ENCODE data around the gene SLC41A1. TPM values are rescaled to one million over a fixed set of nuclear protein-coding genes. Genes with fewer than 3 reads are reported as not detected.

Gene SLC41A1
- total RNA-seq, 4 donors from 2014 or later = 10.3 to 23.2 (median 15.6) TPM

GRCh38 chr1:205797168-205797567 is 15.8 kb downstream of the SLC41A1 start:
- TF ChIP-seq, protein P1, sequence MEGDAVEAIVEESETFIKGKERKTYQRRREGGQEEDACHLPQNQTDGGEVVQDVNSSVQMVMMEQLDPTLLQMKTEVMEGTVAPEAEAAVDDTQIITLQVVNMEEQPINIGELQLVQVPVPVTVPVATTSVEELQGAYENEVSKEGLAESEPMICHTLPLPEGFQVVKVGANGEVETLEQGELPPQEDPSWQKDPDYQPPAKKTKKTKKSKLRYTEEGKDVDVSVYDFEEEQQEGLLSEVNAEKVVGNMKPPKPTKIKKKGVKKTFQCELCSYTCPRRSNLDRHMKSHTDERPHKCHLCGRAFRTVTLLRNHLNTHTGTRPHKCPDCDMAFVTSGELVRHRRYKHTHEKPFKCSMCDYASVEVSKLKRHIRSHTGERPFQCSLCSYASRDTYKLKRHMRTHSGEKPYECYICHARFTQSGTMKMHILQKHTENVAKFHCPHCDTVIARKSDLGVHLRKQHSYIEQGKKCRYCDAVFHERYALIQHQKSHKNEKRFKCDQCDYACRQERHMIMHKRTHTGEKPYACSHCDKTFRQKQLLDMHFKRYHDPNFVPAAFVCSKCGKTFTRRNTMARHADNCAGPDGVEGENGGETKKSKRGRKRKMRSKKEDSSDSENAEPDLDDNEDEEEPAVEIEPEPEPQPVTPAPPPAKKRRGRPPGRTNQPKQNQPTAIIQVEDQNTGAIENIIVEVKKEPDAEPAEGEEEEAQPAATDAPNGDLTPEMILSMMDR (IDR thresholded peaks at IDR 0.05; ENCODE audit: low read depth) = no peak

- TF ChIP-seq, protein P1 (IDR thresholded peaks at IDR 0.05; ENCODE audit: low read depth) = no peak
These were observed 18.8 kb downstream of the SLC41A1 start for GRCh38 chr1:205794011-205794730.

- TF ChIP-seq, protein P1 (IDR thresholded peaks at IDR 0.05; ENCODE audit: low read depth) = no peak
These were observed 19.9 kb downstream of the SLC41A1 start for GRCh38 chr1:205792961-205793673.

GRCh38 chr1:205792481-205792881 is 20.5 kb downstream of the SLC41A1 start:
- TF ChIP-seq, protein P1 (IDR thresholded peaks at IDR 0.05; ENCODE audit: low read depth) = no peak

GRCh38 chr1:205791568-205792180 is 21.3 kb downstream of the SLC41A1 start:
- TF ChIP-seq, protein P1 (IDR thresholded peaks at IDR 0.05; ENCODE audit: low read depth) = no peak

DNA sequence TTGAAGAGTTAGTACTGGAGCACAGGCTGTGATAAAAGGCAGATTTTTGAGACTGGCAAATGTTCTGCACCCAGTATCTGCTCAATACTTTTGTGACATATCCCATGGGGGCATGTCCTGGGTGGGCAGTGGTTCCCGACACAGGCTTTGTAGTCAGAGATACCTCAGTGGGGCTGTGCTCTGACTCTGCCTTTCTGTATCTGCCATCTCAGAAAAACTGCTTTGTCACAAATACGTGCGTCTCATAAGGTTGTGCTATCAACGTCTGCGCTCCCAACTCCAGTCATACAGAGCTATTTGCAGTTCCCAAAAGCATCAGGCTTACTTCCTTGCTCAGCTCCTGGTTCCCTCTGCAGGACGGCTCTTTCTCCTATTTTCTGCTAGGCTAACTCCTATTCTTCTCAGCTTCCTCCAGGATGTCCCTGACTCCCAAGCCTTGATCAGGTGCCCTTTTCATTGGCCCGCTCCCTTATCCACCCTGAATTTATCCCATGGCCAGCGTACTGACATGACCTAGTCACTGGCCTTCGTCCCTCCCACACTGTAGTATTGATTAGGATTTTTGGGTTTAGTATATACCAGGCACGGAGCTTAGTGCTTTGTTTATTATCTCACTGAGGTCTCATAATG is 25.6 kb downstream of the SLC41A1 start:
- TF ChIP-seq, protein P1 (IDR thresholded peaks at IDR 0.05; ENCODE audit: low read depth) = no peak

DNA sequence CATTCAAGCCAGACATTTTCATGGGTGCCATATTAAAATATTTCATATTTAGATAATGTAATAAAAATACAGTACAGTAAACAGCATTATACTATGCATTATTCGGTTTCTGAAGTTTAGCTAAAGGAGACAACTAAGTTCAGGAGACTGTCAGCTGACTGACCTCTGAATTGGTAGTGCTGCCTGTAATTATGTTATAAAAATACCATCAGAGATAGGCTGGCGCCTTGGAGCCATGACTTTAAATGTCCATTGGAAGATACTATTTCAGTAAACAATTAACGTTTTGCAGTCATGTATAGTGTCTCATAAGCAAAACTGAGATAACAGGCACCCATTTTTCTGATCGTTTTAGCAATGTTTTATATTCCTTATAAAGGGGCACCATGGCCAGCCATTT is 26.4 kb downstream of the SLC41A1 start:
- TF ChIP-seq, protein P1 (IDR thresholded peaks at IDR 0.05; ENCODE audit: low read depth) = no peak
